BJ (cell line): Measurements from ENCODE around the gene CHSY3. TPM values are rescaled to one million over a fixed set of nuclear protein-coding genes. Genes with fewer than 3 reads are reported as not detected.
"Not testable (repeated sequence)": the region's sequence is repeated elsewhere in the genome, so short reads cannot be mapped to it uniquely, and the experiment has no call there.

Experiments used
- CTCF ChIA-PET: fragments of 350-600 bp; formaldehyde crosslinking; extraction: SDS; loops from one replicate; lab custom pipeline; 2021; ENCODE audit warnings: antibody characterized with exemption, inconsistent platforms; lab: Yijun Ruan, JAX
- POLR2A ChIA-PET: fragments of 300-600 bp; sonication (Branson Sonifier 250); formaldehyde crosslinking; extraction: SDS; loops from one replicate; lab custom pipeline; 2021; ENCODE audit warnings: antibody characterized with exemption; lab: Charles Lee
- DNase-seq: peaks from one replicate; pipeline ENCODE4 v3.0.0-alpha.2; 2011; ENCODE audit warnings: low read depth
- H3K27me3 ChIP-seq: 2 replicates; pipeline ENCODE4 v1.6.0; 2011; ENCODE audit warnings: low read length; ENCODE audit not compliant: control insufficient read depth, insufficient read depth
- H3K36me3 ChIP-seq: 2 replicates; pipeline ENCODE4 v1.5.1; 2011; ENCODE audit warnings: low read length; ENCODE audit not compliant: control insufficient read depth, insufficient read depth
- H3K4me3 ChIP-seq: 2 replicates; pipeline ENCODE4 v1.5.1; 2011; ENCODE audit warnings: low read depth, mild to moderate bottlenecking, control low read depth, low read length
- polyA plus RNA-seq: library from polyadenylated mRNA; depleted of rRNA; stranded (reverse); fragments of >200 nt; gene quantifications from 2 replicates; pipeline ENCODE4 v1.2.3, GENCODE V29; 2011
- TF ChIP-seq, protein P1 (sequence below): IDR thresholded peaks from 2 replicates; pipeline ENCODE4 v1.5.1; 2011; ENCODE audit warnings: low read depth, mild to moderate bottlenecking, control low read depth, inconsistent platforms, low read length, moderate library complexity; ENCODE audit not compliant: insufficient read depth

The CHSY3 gene
- polyA plus RNA-seq, 1 experiment: 0.91 TPM

DNA sequence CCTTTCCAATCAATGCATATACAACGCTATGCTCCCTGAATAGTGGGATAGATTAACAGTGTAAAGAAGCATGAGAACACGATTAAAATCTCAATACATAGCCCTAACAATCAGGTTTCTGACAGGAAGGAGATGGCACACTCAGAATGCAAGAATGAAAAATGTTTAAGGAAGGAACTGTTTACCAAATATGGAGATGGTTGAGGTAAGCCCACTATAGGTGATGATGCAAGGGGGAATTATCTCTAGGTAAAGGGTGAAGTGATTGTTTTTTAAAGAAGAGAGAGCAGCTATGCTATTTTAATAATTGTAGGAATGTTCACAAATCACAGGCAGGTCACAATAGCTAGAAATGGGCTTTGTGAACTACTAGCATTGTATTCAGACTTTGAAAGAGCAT is 302.4 kb downstream of the CHSY3 start:
- DNase-seq: no peak
- ChIA-PET CTCF (no interaction called here), POLR2A (no interaction called here)
- no peaks in the 10 kb centered on the region for H3K36me3 ChIP-seq
- no peak overlapping the region for H3K4me3 ChIP-seq
- H3K27me3 ChIP-seq: no peaks in the 10 kb centered on the region
- TF ChIP-seq, protein P1, sequence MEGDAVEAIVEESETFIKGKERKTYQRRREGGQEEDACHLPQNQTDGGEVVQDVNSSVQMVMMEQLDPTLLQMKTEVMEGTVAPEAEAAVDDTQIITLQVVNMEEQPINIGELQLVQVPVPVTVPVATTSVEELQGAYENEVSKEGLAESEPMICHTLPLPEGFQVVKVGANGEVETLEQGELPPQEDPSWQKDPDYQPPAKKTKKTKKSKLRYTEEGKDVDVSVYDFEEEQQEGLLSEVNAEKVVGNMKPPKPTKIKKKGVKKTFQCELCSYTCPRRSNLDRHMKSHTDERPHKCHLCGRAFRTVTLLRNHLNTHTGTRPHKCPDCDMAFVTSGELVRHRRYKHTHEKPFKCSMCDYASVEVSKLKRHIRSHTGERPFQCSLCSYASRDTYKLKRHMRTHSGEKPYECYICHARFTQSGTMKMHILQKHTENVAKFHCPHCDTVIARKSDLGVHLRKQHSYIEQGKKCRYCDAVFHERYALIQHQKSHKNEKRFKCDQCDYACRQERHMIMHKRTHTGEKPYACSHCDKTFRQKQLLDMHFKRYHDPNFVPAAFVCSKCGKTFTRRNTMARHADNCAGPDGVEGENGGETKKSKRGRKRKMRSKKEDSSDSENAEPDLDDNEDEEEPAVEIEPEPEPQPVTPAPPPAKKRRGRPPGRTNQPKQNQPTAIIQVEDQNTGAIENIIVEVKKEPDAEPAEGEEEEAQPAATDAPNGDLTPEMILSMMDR: no peak

DNA sequence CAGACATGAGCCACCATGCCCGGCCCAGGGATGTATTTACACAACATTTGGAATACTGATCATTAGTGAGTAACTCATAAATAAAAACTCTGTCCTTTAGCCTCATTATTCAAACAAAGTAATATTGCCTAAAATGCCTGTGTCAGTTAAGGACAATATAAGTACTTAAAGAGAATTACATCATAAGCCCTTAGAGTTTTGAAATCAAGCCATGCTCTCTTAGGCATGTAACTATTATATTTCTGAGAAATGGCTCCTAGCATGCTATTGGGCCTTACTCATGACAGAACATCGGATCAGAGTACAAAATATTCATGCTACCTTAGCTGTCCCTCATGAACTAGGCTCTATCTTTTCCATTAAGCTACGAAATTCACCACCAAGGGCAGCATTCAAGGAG is 309.3 kb downstream of the CHSY3 start:
- POLR2A ChIA-PET: no interaction called here
- H3K36me3 ChIP-seq: no peaks in the 10 kb centered on the region
- CTCF ChIA-PET: no interaction called here
- no peaks in the 10 kb centered on the region for H3K27me3 ChIP-seq
- TF ChIP-seq, protein P1: no peak
- no peak overlapping the region for H3K4me3 ChIP-seq
- no peak for DNase-seq

DNA sequence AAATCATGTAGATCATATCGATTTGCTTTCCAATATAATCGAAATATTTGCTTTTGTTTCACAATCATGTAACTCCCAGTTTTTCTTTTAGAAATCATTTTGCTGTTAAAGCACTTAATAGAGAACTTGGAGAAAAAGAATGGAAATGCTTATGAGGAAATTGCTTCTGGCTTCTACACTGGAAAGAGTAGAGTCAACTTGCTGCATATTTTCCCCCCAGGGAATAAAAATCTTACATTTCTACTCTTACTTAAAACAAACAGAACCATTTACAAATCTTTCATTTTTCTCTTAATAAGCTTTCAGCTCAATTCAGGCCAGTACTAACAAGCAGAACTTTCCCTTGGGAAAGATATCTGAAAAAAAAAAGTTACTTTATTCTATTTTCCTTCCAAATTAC is 312.0 kb downstream of the CHSY3 start:
- Histone ChIP-seq H3K36me3 (no peaks in the 10 kb centered on the region), H3K4me3 (no peak overlapping the region), H3K27me3 (no peaks in the 10 kb centered on the region)
- CTCF ChIA-PET: no interaction called here
- no peak for DNase-seq
- POLR2A ChIA-PET: no interaction called here
- TF ChIP-seq, protein P1: no peak

DNA sequence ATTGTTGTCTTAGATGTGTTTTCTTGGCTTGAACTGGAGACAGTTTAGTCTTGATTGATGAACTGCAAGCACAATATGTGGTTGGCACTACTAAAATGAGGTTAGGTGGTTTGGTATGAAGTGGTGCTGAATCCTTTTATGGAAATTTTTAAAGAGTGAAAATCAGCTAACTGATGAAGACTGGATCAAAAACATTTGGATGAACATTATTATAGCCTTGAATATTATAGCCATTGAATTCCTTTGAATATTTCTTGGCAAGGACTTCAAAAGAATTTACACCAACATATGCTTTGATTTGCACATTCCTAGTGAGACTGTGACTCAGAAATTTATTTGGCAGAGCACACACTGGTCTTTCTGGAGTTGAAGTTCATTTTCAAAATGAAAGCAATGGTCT is 318.3 kb downstream of the CHSY3 start:
- TF ChIP-seq, protein P1: no peak
- Histone ChIP-seq H3K27me3 (no peaks in the 10 kb centered on the region), H3K36me3 (no peaks in the 10 kb centered on the region), H3K4me3 (no peak overlapping the region)
- ChIA-PET POLR2A (no interaction called here), CTCF (no interaction called here)
- no peak for DNase-seq

DNA sequence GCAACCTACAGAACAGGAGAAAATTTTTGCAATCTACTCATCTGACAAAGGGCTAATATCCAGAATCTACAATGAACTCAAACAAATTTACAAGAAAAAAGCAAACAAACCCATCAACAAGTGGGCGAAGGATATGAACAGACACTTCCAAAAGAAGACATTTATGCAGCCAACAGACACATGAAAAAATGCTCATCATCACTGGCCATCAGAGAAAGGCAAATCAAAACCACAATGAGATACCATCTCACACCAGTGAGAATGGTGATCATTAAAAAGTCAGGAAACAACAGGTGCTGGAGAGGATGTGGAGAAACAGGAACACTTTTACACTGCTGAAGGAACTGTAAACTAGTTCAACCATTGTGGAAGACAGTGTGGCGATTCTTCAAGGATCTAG is 322.3 kb downstream of the CHSY3 start:
- H3K27me3 ChIP-seq, POLR2A ChIA-PET, H3K4me3 ChIP-seq, H3K36me3 ChIP-seq, DNase-seq, CTCF ChIA-PET: not testable (repeated sequence)

DNA sequence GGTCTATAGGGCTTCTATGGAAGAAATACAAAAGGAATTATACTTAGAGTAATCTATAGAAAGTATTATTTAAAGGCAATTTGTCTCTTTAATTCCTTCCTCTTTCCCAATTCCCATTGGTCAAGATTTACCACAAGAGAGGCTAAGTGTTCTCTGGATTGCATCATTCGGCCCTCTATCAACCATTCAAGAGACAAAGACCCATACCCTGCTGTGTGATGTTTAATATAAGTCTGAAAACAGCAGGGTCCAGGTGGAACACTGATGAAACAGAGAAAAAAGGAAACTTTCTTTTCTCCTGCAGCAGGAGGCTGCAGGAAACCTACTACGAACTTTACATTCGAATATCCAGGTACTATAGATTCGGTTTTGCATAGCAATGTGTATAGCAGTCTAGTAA is 323.4 kb downstream of the CHSY3 start:
- no peak for DNase-seq
- POLR2A ChIA-PET: no interaction called here
- TF ChIP-seq, protein P1: no peak

More for the DNA sequence above, 323.4 kb downstream of the CHSY3 start:
- Histone ChIP-seq H3K36me3 (no peaks in the 10 kb centered on the region), H3K4me3 (no peak overlapping the region), H3K27me3 (no peaks in the 10 kb centered on the region)
- CTCF ChIA-PET: no interaction called here
